Measurements from ENCODE around the gene CAST.

CAST gene

DNA sequence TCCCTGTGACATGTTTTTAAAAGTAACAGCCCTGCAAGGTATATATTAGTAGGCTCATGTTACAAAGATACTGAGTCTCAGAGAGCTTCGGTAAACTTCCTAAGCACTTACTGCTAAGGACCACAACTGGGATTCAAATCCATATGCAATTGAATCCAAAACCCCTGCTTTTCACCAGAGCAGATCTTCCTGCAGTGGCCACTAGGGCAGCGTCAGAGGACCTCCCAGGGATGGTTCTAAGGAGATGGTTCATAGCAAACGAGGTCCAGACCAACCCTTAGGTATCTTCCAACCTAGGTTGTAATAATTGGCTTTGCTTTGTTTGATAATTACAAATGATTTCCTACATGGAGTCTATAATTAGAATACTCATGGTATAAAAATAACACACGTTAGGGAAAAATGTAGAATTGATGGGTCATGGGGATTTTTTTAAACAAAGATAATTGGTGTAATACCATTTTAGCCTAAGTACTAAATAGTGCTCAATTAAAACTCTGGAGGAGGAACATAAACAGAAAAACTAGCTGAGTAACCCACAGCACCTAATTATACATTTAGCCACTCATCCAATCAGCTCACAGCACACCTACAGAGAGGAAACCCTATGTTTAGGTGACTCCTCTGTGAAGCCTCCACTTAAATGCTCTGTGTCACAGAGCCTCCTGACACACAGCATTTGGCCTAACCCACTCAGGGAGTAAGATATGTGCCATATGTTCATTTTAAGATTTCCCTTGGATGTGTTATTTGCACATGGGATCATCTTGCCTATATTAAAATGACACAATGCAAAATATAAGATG is 10.0 kb upstream of the CAST start:
- Mint-ChIP-seq H3K9me3 (no peaks in the 10 kb centered on the region), H3K27ac (peak overlapping the region; percentile 45), H3K4me1 (ENCODE audit: low read depth) (peaks cover 69% of the 10 kb centered on the region), H3K27me3 (no peaks in the 10 kb centered on the region), H3K36me3 (ENCODE audit: low read depth) (no peaks in the 10 kb centered on the region), H3K4me3 (no peak overlapping the region)
- intact Hi-C loops (cut with micrococcal nuclease) = no loop called here

GRCh38 chr5:96652769-96653454 is 9.3 kb upstream of the CAST start:
- H3K4me1 Mint-ChIP-seq (ENCODE audit: low read depth) = peaks cover 69% of the 10 kb centered on the region
- no peak overlapping the region for H3K4me3 Mint-ChIP-seq
- H3K27me3 Mint-ChIP-seq = no peaks in the 10 kb centered on the region
- no peaks in the 10 kb centered on the region for H3K9me3 Mint-ChIP-seq
- no peak overlapping the region for H3K27ac Mint-ChIP-seq
- no peaks in the 10 kb centered on the region for H3K36me3 Mint-ChIP-seq (ENCODE audit: low read depth)
- intact Hi-C loops (cut with micrococcal nuclease) = no loop called here

DNA sequence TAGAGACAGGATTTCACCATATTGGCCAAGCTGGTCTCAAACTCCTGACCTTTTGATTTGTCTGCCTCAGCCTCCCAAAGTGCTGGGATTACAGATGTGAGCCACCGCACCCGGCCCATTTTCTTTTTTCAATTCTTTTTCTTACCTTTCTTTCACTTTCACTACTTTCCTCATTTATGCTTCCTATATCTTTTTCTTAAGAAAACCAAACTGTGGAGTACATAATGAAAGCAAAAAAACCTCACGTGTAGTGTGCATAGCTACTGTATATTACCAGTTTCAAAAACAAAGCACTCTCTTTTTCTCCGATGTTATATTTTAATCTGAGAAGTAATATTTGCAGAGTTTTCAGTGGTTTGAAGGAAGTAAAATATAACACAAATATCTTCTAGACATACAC is 8.0 kb upstream of the CAST start:
- no peaks in the 10 kb centered on the region for H3K36me3 Mint-ChIP-seq (ENCODE audit: low read depth)
- H3K27ac Mint-ChIP-seq = peak overlapping the region; percentile 78
- H3K4me1 Mint-ChIP-seq (ENCODE audit: low read depth) = peaks cover 69% of the 10 kb centered on the region
- no peaks in the 10 kb centered on the region for H3K9me3 Mint-ChIP-seq
- H3K4me3 Mint-ChIP-seq = no peak overlapping the region
- intact Hi-C loops (cut with micrococcal nuclease) = no loop called here
- no peaks in the 10 kb centered on the region for H3K27me3 Mint-ChIP-seq

DNA sequence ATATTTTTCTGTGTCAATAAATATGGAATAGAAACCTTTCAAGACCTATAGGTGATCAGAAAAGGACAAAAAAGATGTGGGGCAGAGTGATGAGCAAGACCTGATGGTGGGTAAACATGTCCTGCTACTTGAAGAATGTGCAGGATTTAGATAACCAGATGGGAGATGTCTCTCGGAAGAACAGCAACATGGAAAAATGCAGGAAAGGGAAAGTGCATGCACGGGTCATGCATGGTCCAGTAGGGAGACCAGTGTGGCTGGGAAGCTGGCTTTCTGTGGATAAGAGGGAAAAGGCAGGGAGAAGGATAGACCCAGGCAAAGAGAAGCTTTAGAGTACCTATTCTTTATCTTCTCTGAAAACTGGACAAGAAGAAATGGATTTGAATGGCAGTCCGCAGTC is 7.1 kb upstream of the CAST start:
- intact Hi-C loops (cut with micrococcal nuclease) = no loop called here
- H3K36me3 Mint-ChIP-seq (ENCODE audit: low read depth) = no peaks in the 10 kb centered on the region

GRCh38 chr5:96655506-96655905 is 6.7 kb upstream of the CAST start:
- no peaks in the 10 kb centered on the region for H3K27me3 Mint-ChIP-seq

More for the DNA sequence above, 7.1 kb upstream of the CAST start:
- Mint-ChIP-seq H3K4me1 (ENCODE audit: low read depth) (peaks cover 67% of the 10 kb centered on the region), H3K27me3 (no peaks in the 10 kb centered on the region), H3K4me3 (no peak overlapping the region), H3K27ac (peak overlapping the region; percentile 11), H3K9me3 (no peaks in the 10 kb centered on the region)

DNA sequence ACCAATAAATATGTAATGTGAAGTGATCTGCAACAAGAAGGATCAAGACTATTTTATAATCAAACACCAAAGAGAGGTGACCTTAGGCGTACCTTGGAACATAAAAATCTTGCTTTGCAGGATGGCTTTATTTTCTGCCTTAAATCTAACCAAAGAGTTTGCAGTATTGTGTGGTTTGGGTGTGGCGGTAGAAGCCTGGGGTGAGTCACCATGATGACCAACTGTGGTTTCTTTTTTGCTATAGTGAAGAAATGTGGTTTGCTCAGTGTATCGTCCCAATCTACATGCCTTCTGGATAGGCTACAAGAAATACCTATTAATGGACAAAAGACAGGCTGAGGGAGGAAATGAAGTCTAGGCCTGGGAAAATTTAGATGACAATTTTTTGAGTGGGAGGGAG is 5.1 kb upstream of the CAST start:
- Mint-ChIP-seq H3K9me3 (no peaks in the 10 kb centered on the region), H3K27ac (peak overlapping the region; percentile 89), H3K36me3 (ENCODE audit: low read depth) (peaks cover 6% of the 10 kb centered on the region), H3K4me3 (peak overlapping the region; percentile 23), H3K27me3 (no peaks in the 10 kb centered on the region), H3K4me1 (ENCODE audit: low read depth) (peaks cover 58% of the 10 kb centered on the region)
- intact Hi-C loops (cut with micrococcal nuclease) = no loop called here

More at GRCh38 chr5:96655506-96655905, 6.7 kb upstream of the CAST start:
- H3K9me3 Mint-ChIP-seq = no peaks in the 10 kb centered on the region
- peak overlapping the region; percentile 89 for H3K27ac Mint-ChIP-seq
- H3K4me3 Mint-ChIP-seq = no peak overlapping the region
- intact Hi-C loops (cut with micrococcal nuclease) = no loop called here
- peaks cover 67% of the 10 kb centered on the region for H3K4me1 Mint-ChIP-seq (ENCODE audit: low read depth)
- H3K36me3 Mint-ChIP-seq (ENCODE audit: low read depth) = no peaks in the 10 kb centered on the region

DNA sequence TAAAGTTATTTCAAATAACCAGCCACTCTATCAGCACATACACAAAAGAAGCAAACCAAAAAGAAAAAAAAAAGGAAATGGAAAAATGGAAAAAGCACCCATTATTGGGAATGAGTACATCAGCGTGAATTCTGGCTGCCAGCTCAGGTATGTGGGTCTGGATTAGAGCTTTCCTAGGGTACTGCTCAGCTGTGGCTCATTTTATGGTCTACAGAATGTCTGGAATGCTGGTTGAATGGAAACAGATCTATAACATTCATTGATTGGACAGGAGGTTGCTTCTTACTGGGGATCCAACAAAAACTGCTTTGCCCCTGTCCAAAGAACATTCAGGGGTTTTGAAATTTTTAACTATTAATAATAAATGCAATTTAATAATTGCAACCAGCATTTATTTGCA is 3.9 kb upstream of the CAST start:
- no peaks in the 10 kb centered on the region for H3K27me3 Mint-ChIP-seq
- H3K9me3 Mint-ChIP-seq = no peaks in the 10 kb centered on the region
- peaks cover 63% of the 10 kb centered on the region for H3K4me1 Mint-ChIP-seq (ENCODE audit: low read depth)
- no peak overlapping the region for H3K4me3 Mint-ChIP-seq
- no peak overlapping the region for H3K27ac Mint-ChIP-seq
- H3K36me3 Mint-ChIP-seq (ENCODE audit: low read depth) = peaks cover 16% of the 10 kb centered on the region
- intact Hi-C loops (cut with micrococcal nuclease) = no loop called here

DNA sequence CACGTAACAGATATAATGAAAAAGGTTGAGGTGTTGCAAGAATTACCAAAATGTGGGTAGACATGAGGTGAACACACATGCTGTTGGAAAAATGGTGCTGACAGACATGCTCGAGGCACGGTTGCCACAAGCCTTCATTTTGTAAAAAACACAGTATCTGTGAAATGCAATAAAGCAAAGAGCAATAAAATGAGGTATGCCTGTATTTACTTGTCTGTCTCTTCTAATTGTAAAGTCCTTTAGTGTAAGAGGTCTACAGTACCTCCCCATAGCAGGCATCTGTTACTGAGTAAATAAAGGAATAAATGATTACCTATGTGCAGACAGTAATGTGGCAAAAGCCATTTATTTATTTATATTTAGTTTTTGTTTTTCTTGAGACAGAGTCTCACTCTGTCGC is 3.0 kb upstream of the CAST start:
- intact Hi-C loops (cut with micrococcal nuclease) = no loop called here
- no peak overlapping the region for H3K27ac Mint-ChIP-seq
- peaks cover 21% of the 10 kb centered on the region for H3K36me3 Mint-ChIP-seq (ENCODE audit: low read depth)
- H3K27me3 Mint-ChIP-seq = no peaks in the 10 kb centered on the region
- peaks cover 63% of the 10 kb centered on the region for H3K4me1 Mint-ChIP-seq (ENCODE audit: low read depth)
- H3K4me3 Mint-ChIP-seq = no peak overlapping the region
- H3K9me3 Mint-ChIP-seq = no peaks in the 10 kb centered on the region

- intact Hi-C loops (cut with micrococcal nuclease) = no loop called here
- H3K4me3 Mint-ChIP-seq = peak overlapping the region; percentile 88
Observed at GRCh38 chr5:96660971-96661854, 963 bp upstream of the CAST start.

DNA sequence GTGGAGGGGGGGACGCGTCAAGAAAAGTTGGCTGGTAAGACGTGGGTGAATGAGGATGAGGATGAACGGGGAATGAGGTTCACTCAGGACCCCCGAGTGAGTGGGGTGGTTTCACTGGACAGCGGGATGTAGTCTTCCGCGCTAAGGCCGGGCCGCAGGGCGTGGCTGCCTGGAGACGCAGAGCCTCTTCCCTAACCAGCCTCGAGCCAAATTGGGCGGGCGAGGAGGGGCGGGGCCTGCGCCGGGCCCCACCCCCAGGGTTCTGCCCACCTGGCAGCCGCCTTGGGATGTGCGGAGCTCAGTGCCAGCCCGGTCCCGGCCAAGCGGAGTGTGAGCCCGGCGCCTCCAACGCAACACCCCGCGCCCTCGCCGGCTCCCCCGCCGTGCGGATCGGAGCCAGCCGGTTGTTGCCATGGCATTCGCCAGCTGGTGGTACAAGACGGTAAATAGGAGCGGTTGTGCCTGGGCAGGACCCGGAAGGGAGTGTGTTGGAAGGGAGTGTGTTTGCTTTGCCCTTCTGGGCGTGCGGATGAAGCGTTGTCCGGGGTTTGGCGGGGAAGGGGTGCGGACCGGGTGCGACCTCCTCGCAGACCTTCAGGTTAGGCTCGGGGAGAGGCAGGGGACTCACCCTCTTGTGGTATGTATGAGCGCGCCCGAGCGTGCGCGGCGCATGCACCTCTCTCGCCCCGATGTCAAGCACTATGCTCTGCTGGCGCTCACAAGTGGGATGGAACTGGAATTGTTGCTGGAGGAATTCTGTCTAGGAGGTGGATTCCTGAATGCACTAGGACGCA is 746 bp downstream of the CAST start:
- peak overlapping the region; percentile 88 for H3K4me3 Mint-ChIP-seq
- intact Hi-C loops (cut with micrococcal nuclease) = loop anchor here (1.0 to 2.0 kb wide), 2 partner anchors 30 to 40 kb away; no protein-coding TSS in a partner anchor
- H3K27me3 Mint-ChIP-seq = no peaks in the 10 kb centered on the region
- peaks cover 29% of the 10 kb centered on the region for H3K36me3 Mint-ChIP-seq (ENCODE audit: low read depth)
- H3K9me3 Mint-ChIP-seq = no peaks in the 10 kb centered on the region
- peak overlapping the region; percentile 97 for H3K27ac Mint-ChIP-seq
- peaks cover 42% of the 10 kb centered on the region for H3K4me1 Mint-ChIP-seq (ENCODE audit: low read depth)

More at GRCh38 chr5:96660971-96661854, 963 bp upstream of the CAST start:
- Mint-ChIP-seq H3K27me3 (no peaks in the 10 kb centered on the region), H3K4me1 (ENCODE audit: low read depth) (peaks cover 49% of the 10 kb centered on the region), H3K9me3 (no peaks in the 10 kb centered on the region), H3K36me3 (ENCODE audit: low read depth) (peaks cover 25% of the 10 kb centered on the region), H3K27ac (peak overlapping the region; percentile 97)

DNA sequence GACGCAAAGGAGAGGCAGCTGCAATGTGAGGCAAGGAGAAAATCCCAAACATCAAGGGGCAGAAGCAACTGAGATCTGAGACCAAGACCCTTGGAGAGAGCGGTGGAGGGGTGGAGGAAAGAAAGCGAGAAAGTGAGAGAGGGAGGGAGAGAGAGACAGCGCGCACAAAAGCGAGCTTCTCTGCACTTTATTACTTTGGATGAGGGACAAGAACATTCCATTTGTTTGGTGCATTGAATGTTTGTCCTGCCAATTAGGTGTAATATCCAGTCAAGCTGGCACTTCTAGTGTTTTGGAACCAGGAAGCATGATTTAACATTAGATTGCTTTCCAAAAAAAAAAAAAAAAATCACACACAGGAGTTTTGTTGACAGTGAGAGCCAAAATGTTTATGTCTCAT is 1.4 kb downstream of the CAST start:
- Mint-ChIP-seq H3K36me3 (ENCODE audit: low read depth) (peaks cover 36% of the 10 kb centered on the region), H3K9me3 (no peaks in the 10 kb centered on the region), H3K4me1 (ENCODE audit: low read depth) (peaks cover 44% of the 10 kb centered on the region), H3K27ac (peak overlapping the region; percentile 97), H3K27me3 (no peaks in the 10 kb centered on the region), H3K4me3 (peak overlapping the region; percentile 88)
- intact Hi-C loops (cut with micrococcal nuclease) = loop anchor here (2.0 kb wide), 1 partner anchor 39 kb away; no protein-coding TSS in a partner anchor

GRCh38 chr5:96664669-96665068 is 2.5 kb downstream of the CAST start:
- Mint-ChIP-seq H3K27ac (no peak overlapping the region), H3K27me3 (no peaks in the 10 kb centered on the region), H3K4me1 (ENCODE audit: low read depth) (peaks cover 55% of the 10 kb centered on the region)

GRCh38 chr5:96668725-96669124 is 6.5 kb downstream of the CAST start:
- intact Hi-C loops (cut with micrococcal nuclease) = no loop called here
- no peaks in the 10 kb centered on the region for H3K9me3 Mint-ChIP-seq
- peaks cover 49% of the 10 kb centered on the region for H3K36me3 Mint-ChIP-seq (ENCODE audit: low read depth)
- H3K27ac Mint-ChIP-seq = no peak overlapping the region
- peaks cover 56% of the 10 kb centered on the region for H3K4me1 Mint-ChIP-seq (ENCODE audit: low read depth)
- no peak overlapping the region for H3K4me3 Mint-ChIP-seq
- no peaks in the 10 kb centered on the region for H3K27me3 Mint-ChIP-seq

More at GRCh38 chr5:96664669-96665068, 2.5 kb downstream of the CAST start:
- intact Hi-C loops (cut with micrococcal nuclease) = no loop called here
- H3K4me3 Mint-ChIP-seq = no peak overlapping the region
- H3K36me3 Mint-ChIP-seq (ENCODE audit: low read depth) = peaks cover 45% of the 10 kb centered on the region
- H3K9me3 Mint-ChIP-seq = no peaks in the 10 kb centered on the region
